Stimulated activated CD4-positive, alpha-beta T cell treated with anti-CD3 and anti-CD28 coated beads, Interleukin-12 subunit alpha, Interleukin-12 subunit beta, amount 100 ng/mL, for 4 hours (primary cell): ENCODE results near the gene TTLL13.
"Not testable (repeated sequence)": the region's sequence is repeated elsewhere in the genome, so short reads cannot be mapped to it uniquely, and the experiment has no call there.

Experiments used
- DNase-seq: peaks from one replicate; pipeline ENCODE4 v3.0.0-alpha.2; 2020

TTLL13 gene

GRCh38 chr15:90286678-90287077, 37.3 kb downstream of the TTLL13 start:
- no peak for DNase-seq

DNA sequence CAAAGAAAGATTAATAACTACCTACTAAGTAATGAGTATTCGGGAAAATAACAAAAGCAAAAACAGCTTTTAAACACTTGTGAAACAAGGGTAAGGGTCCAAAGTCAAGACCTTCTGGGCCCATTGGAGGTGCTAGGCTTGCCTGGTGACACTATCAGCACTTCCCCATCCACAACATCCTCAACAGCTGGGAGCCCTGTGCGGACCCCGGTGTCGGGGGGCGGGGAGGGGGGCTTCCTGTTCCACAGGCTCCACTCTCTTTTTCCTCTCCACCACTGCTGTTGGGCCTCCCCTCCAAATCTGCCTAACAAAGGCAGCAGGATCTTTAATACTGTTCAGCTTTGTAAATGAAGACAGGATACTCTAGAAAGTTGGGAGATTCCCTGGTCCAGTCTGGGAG, 37.7 kb downstream of the TTLL13 start:
- no peak for DNase-seq

GRCh38 chr15:90287946-90288345, 38.6 kb downstream of the TTLL13 start:
- no peak for DNase-seq

DNA sequence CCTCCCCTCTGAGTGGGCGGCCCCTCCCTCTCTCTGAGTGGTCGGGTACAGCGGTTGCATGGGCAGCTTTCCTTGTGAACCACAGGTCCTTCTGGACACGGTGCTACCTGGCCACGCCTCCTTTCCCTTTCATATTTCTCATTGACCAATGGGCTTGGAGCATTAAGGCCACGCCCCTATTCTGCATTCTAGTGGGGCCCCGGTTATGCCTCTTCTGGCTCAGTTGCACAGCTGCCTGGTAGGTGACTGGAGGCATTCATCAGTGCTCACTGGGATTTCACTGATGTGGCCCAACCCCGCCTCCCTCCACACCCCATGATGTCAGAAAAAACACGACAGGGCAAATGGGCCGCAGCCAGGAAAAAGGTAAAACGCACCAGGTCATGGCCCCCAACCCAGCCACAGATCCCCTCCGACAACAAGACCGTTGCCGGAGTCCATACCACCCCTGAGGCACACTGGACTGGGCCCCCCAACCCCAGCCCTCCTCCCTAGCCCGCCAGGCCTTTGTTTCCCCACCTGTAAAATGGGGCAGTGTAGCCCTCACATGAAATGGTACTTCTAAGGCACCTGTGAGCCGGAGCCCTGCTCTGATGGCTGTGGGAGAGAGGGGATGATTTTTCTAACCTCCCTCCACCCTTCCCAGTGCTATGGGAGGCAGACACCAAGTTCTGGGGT, 42.5 kb downstream of the TTLL13 start:
- no peak for DNase-seq

DNA sequence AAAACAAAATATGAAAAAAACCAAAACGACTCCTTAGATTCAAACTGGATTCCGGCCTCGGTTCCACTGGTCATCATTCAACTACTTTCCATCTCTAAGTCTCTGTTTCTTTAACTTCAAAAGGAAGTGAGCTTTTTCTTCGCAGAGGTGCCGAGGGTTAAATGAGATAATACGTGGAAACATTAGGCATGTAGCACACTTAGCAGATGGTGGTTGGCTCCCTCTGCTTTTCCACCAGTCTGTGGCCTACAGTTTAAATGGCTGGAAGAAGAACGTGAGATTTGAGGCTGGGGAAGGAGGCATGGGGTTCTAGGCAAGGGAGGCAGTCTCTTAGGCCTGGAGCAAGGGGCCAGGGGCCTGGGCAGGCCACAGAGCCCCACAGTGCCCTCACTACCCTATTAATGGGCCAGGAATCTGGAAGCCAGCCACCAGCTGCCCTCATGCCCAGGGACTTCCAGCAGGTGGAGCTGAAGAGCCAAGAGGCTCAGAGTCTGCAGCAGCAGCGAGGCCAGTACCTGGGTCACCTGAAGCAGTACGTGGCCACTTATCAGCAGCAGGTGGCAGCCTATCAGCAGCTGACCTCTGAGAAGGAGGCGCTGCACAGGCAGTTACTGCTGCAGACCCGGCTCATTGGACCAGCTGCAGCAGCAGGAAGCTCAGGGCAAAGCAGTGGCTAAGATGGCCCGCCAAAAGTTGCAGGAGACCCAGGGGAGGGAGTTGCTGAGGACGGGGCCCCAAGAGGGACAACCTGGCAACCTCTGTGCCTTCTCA, 43.9 kb downstream of the TTLL13 start:
- peak; percentile 67 for DNase-seq

- no peak for DNase-seq
These were observed 44.8 kb downstream of the TTLL13 start for GRCh38 chr15:90294159-90294558.

- no peak for DNase-seq
These were observed 45.4 kb downstream of the TTLL13 start for GRCh38 chr15:90294601-90295269.

DNA sequence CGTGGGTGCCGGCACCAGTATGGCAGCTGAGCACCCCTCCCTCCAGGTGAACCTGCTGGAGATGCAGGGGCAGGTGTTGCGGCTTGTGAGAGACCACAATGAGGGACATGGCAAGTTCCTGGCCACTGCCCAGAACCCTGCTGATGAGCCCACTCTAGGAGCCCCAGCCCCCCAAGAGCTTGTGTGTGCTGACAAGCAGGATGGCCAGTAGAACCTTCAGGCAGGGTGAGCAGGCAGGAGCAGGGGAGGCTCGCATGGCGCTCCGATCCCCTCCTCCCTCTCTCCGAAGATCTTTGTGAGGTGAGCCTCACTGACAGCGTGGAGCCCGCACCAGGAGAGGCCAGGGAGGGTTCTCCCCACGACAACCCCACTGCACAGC, 45.9 kb downstream of the TTLL13 start:
- no peak for DNase-seq

DNA sequence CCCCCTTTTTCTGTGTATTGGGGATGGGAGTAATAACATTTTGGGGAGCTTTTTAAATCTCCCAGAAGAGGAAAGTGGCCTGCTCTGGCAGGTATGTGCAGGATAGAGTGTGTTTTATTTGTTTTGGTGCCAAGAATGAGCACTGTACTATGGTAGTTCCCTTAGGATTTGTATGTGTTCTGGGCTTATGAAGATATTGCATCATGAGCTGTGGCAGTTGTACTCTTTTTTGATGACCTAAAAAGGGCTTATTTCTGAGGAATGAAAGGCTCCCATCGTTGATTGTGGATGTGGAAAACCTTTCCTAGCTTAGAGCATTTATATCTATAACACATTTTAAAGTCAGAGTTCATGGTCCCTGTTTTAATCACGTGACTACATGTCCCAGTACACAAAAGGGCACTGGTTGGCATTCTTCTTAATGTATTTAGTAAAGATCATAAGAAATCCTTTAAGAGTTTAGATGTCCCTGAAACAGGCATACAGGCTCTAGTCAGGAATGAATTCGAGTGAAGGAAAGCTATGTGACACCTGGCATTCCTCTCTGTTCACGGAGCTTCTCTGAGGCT, 47.0 kb downstream of the TTLL13 start:
- not testable (repeated sequence) for DNase-seq

DNA sequence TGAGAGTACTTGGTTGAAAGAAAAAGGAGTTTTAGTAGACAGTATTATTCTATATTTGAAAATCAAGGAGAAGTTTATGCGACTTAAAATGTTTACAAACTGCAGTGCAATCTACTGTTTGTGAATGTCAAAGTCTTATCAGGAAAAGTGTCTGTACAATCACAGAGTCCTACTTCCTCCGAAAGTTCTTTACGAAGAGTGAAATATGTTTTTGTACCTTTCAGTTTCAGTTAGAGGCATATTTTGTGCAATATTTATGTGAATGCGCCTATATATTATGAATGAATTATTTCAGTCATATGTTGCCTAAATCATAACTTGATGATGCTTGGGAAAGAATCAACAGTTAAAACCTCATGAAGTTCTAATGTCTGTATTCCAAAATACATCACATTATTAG, 47.7 kb downstream of the TTLL13 start:
- DNase-seq: no peak

GRCh38 chr15:90300541-90300940, 51.2 kb downstream of the TTLL13 start:
- no peak for DNase-seq

DNA sequence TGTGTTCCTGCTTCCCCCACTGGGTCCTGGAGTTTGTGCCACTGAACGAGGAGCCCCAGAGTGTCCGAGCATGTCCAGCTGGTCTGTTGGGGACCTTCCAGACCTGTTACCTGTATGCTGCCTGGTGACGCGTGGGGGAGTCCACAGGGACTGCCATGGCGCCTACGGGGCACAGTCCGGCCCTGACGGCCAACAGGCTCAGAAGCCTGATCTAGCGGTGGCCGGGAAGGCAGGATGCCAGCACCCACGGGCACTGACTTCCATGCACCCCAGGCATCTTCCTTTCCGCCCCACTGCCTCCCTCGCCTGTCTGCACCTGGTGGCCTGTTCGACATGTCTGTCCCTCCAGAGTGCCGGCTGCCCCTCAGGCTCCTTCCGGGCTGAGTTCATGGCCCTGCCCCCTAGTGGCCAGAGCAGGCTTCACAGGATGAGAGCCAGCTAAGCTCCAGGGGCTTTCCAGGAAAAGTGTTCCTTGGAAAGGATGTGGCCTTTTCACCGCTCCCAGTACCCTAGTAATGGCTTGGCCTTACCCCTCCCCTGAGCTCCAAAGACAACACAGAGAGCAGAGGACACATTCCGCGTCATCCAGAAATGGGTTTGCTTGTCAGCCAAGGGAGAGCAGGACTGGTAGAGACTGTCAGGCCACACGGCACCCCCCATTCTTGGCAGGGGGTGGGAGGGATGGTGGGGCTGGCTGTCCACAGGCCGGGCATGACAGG, 51.8 kb downstream of the TTLL13 start:
- peak; percentile 59 for DNase-seq

DNA sequence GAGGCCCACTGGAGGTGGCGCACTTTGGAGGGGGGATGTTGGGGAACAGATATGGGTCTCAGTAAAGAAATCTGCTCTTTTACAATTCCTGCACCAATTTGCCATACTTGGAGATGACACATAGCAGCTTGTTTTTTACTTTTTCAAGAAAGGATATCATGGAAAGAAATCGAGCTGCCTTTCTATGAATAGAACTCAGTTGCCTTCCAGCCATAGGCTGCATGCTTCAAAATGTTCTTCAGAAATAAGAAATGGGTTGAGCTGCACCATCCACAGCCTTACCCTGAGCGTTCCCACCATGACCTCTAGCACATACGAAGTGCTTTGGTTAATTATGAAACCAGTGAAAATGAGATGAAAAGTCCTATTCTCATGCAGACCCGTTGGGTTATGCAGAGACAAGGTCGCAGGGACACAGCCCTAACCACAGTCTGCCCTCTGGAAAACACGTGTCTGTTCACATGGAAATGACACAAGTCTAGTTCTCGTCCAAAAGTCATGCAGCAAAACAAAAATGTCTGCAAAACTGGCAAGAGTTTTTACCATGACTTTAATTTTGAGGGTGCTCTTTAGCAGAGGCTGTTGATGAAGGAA, 52.4 kb downstream of the TTLL13 start:
- no peak for DNase-seq

GRCh38 chr15:90305355-90305754, 56.0 kb downstream of the TTLL13 start:
- DNase-seq: not testable (repeated sequence)

DNA sequence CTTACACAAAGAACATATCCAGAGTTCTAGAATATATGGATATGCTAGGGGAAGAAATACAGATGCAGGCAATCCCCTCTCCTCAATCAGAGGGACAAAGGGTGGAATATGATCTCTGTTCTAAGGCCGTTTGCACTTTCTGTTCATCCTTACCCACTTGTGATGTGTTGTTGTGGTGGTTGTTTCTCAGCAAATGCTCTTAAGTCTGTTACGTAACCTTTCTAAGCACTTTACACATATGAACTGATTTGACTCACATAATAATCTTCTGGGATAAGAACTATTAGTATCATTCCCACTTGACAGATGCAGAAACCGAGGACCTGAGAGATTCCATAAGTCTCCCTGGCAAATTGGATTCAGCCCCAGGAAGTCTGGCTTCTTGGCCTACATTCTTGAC, 56.6 kb downstream of the TTLL13 start:
- DNase-seq: no peak

DNA sequence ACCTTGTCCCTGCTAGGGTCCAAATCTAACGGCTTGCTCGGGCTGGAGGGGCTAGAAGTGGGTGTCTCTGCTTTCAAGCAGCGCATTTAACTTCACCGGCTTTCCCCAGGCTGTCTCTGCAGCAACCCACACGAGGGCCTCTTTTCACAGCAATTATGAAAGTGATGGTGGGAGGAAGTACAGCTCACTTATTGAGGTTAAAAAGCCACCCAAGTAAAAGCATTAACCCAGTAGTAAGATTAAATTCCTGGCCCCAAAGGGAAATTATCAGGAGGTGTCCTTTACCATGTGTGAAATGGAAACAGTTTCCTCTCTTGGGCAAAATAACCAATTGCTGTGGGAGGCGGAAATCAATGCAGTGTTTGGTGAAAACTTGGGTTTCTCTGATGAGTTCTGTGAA, 57.2 kb downstream of the TTLL13 start:
- peak; percentile 30 for DNase-seq

DNA sequence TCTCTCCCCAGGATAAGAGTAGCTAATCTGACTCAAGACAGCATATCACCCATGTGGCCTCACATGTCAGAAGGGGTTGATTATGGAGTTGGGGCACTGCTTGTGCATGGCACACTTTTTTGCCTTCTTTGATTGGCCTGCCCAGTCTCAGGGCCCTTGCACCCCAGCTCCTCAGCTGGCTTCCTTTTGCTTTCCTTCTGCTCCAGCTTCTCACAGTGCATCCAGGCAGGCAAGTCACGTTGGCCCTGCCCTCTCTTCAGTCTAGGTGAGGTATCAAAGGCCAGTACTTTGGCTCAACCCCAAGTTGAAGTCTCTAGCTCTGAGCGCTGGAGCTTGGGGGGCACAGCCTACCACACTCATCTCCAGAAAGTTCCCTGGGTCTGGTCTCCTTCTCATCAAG, 58.3 kb downstream of the TTLL13 start:
- DNase-seq: no peak

DNA sequence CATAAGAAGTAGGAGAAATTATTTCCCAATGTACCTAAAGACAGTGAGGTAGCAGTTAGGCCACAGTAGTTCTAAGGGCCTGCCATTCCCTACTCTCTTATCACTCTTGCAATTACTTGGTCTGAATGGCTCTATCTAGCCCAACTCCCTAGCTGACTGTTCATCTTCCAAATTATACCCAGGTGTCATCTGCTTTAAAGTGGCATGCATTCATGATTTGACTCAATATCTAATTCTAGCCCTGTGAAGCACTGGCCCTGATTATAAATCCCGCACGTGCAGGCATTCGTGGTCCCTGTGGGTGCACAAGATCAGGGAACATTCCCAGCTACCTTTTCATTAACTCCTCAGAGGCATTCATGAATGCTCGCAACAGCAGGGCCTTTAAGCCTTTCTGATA, 59.7 kb downstream of the TTLL13 start:
- DNase-seq: no peak
